GM18499 (cell line): ENCODE measurements around the gene FILIP1L.
A peak's percentile ranks its signal among the peaks of the same experiment; 100 is the strongest.
"Not testable (repeated sequence)": the region's sequence is repeated elsewhere in the genome, so short reads cannot be mapped to it uniquely, and the experiment has no call there.

Experiments used
- ATAC-seq: cut with Tn5 transposase; IDR thresholded peaks from one replicate; pipeline ENCODE4 v1.9.1; 2021; ENCODE audit warnings: moderate number of reproducible peaks; ENCODE audit not compliant: insufficient read depth, unreplicated experiment

The FILIP1L gene

DNA sequence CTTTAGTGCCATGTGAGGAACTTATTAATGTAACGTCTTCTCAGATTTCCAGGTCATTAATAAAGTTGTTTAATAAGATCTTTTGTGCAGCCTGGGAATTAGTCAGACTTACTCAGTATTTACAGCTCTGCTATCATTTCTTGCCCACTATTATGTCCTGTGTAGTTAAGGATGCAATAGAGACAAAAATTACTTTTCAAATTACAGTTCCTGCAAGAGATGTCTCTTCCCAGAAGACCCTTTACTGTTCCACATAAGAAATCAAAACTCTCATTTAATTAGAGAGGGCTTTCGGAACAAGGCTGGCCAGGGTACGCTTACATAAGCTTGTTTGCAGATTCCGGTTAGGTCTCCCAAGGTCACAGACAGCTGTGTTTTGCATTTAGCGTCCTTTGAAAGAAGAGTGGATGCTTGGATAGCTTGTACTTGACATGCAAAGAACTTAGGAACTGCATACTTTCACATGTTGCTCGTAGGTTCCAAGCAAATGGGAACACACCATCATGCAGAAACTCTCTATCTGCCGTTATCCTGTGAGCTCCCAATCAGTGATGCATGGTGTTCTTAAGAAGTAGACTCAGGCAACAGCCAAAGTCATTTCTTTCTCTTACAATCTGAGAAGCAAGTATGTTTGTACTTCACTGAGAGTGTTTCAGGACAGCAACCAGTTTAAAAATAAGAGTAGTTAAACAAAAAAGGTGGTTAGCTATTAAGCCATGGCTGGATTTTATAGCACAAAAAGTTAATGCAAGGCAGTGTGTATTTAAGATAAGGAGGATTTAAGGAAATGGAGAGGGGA lies 37.4 kb downstream of the FILIP1L start:
- no peak for ATAC-seq

DNA sequence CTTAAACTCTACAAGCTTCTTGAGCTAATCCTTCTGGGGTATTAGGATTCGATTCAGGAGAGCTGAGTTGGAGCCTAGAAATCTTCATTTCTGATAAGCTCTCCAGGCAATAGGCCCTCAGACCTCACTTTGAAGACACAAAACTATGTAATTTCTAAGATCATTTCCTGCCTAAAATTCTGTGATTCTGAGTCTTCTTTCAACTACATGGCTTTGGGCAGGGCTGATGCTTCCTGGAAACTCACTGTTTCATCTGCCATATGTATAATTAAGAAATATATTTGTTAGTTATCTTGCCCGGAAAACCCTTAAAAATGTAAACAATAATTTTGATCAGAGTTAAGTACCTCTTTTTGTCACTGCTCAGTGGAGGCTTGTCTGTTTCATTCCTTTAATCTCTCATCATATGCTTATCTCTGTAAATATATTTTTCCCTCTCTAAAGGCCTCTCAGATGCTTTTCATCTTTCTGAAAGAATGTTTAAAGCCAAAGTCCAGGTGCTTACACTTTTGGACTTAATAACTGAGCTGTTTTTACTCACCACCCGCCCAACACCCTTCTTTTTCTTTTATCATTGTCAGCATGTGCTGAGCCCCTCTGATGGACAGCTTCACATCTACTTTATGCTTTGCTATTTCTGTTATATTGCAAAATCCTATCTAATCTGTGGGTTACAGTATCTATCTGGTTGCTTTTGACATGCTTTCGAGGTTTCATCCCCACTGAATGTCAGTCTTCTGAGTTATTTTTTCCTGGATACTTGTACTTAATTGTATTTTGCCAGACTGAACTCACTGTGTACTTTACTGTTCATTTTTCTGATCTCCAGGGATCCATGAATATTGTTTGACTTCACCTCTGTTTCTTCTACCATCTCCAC lies 38.2 kb downstream of the FILIP1L start:
- ATAC-seq: no peak

DNA sequence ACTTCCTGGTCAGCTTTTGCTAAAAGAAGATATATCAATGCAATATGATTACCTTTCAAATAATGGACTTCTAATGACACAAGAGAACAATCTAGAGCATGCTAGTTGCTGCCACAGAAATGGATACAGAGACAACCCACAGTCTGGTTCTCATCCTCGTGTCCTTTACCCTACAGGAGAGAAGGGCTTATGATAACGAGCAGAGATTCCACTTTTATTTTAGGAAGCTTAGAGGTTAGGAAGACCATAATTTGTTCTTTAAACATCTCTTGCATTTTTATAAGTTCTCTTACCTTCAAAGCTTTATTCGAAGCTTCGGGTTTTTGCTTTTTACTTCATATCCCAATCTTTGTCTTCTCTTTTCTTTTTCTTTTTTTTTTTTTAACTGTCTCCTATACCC lies 39.1 kb downstream of the FILIP1L start:
- no peak for ATAC-seq

DNA sequence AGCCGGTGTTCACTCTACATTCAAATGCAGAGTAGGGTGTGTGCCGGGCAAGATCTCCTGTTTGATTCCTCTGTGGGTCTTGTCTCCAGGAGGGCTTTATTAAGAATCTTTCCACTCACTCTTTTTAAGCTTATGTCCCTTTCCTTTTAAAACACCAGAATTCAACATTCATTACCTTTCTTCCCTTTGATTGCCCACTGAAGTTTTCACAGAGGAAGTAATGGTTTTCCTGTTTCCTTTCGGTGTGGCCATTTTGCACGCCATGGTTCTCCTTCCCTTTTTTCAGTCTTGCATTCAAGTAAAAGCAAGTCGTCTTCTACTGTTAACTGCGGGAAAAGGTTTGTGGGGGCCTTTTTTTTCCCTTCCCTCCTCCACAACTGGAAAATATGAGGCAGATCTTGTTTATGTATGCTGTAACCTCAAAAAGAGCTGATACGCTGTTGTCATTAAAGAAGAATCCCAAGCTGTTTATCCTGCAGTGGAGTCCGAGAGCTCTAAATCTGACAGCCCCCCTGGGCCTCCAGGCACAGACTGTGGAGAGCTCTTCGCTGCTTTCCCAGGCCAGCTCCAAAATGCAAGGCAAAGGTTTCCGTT lies 40.5 kb downstream of the FILIP1L start:
- no peak for ATAC-seq

DNA sequence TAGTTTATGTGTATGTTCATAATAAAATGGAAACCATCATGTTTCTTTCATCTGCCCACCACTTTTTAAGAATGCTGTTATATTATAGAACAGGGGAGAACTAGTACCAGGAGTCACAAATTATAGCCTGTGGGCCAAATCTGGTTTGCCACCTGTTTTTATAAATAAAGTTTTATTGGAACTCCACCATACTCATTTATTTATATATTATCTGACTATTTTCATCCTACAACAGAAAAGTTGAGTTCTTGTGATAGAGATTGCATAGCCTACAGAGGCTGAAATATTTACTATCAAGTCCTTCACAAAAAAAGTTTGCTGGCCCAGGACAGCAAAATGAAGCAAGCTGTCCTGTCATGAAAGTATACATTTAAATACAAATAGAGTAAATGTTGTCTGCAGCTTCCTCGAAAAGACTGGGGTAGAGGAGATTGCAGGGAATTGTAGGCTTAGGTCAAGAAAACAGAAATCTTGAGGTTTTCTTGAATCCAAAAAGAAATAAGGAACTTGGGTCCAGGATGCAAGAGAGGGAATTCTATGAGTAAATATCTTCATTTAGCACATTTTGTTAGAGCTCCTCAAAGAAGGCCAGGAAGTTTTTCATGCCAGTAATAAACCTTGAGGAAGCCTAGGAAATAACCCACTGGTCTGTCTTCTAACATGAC lies 41.1 kb downstream of the FILIP1L start:
- ATAC-seq: no peak

DNA sequence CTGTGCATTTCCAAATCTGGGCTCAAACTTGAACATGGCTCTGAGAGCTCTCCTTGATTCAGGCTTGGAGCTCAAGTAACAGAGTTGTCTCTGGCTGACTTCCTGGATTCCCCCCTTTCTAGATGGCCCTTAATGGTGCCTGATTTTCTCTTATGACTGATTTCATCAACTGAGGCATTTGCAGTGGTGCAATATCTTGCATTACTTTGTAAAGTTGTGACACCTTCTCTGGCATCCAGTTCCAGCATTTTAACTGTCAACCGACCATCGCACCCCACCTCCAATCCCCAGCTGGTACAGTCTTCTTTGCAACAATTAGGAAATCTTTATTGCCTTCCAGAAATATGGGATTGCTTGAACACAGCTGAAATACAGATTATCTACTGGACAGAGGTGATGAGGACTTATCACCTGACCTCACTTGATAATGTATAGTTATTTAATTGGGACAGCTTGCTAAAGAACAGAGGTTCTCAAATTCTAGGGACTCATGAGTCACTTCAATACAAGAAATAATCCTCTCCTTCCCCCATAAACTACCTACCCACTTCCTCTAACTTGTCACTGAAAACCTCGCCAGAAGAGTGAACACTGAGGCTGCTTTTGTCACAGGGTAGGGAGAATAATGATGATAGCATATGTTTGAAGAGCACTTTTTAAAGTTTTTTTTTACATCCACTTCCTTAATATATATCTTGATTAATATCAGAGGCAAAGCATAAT lies 41.8 kb downstream of the FILIP1L start:
- no peak for ATAC-seq

DNA sequence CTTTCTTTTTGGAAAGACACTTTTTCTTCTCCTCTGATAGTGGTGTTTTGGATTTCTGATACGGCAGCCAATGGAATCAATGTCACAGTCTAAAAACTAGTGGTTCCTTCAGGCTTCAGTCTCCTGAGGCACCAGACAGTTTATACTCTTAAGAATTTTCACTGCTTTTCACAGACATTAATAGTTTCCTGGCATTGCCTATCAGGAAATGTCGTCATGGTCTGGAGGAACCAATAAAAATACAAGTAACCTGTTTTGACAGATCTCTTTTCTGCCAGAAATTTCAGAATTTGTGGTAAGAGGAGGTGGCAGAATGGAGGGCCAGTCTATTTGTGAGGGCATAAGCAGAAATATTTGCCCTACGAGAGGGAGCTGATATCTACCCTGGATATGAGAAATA lies 44.8 kb downstream of the FILIP1L start:
- ATAC-seq: no peak

DNA sequence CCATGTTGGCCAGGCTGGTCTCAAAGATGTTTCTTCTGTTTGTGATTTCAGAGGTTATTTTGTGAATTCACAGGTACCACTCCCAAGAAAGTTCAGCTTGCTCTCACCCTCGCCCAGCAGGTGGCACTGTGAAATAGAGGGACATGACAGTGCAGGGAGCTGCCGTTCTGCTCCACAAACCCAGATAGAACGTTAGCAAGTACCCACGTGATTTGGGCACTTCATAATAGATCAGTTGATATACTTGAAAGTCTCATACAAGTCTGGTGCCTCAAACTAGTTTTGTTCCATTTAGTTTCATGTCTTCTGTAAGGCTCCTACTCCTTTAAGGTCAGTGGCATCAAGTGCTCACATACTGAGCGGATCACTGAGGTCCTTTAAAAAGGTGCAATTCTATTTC lies 45.5 kb downstream of the FILIP1L start:
- ATAC-seq: peak; percentile 44

DNA sequence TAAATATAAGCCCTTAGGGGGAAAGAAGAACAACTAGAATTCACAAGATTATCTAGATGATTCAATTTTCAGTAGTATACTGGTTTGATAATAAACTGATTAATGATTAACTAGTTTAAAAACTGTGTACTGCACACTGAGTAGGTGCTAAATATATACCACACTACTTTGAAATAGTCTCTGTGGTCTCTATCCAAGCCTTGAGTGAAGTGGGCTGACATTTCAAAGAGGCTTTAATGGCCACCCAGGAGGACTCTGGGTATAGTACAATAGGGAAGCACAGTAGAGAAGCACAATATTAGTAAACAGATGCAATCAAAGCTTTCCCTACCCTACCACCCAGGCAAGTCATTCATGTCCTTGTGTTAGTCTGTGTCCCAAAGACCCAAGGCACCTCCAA lies 46.7 kb downstream of the FILIP1L start:
- ATAC-seq: no peak

DNA sequence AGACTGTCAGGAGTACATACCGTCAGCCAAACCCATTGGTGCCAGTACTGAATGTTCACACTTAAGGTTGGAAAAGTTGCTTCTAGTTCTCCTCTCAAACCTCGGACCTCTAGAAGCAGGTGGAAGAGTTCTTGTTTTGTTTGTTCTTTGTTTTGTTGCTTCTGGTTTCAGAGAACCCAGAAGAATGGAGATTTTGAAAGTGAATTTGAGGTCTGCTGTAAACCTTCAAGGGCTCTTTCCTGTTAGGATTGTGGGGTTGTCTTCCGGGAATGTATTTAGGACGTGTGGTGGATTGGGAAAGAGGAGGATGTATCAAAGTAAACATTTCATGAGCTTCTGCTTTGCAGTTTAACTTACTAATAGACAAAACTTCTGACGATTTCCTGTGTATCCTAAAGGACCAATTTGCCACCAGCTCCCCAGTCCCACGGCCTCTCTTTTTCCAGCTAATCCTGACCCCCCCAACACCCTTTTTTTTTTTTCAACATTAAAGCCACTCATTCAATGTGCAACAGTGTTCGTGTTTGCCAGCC lies 50.3 kb downstream of the FILIP1L start:
- ATAC-seq: no peak

DNA sequence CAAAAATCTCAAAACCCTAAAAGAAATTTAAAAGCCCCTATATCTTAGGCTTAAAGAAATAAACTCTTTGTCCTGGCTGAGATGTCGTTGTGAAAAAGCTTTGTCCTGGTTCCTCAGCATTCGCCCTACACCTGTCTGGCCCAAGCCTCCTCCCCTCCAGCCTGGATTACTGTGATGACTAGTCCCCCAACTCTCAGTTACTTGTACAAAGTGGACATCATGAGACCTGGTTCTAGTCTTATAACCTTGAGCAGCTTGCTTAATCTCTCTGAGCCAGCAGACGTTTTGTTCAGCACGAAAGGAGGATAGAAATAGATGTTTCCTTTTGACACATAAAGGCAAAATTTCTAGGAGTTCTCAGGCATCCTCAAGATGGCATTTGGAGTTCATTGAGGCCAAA lies 51.6 kb downstream of the FILIP1L start:
- ATAC-seq: no peak

DNA sequence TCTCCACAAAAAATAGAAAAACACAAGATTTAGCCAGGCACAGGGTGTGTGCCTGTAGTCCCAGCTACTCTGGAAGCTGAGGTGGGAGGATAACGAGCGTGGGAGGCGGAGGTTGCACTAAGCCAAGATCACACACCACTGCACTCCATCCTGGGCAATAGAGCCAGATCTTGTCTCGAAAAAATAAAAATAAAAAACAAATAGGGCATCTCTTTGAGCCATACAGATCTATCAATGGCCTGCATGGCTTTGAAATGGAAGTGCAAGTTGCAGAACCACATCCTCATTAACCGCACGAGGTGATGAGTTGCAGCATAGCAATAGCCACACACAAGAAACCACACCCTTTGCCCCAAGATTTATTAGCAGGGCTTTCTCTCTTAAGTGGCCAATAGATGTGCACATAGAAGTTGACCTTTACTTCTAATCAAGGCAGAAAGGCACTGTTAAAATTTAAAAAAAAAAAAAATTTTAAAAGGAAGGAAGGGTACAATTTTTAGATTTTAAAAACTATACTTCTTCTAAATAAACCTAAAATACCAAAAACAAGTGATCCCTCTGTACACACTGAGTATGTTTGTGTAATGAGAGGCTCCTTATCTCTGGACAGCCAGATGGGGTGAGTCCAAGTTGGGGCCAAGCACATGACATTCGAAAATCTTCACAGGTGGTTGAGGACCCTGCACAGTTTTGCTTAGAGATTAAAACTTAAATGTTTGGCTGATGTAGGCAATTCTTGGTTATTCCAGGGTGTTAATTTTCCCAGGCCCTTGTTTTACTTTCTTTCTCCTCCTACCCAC lies 53.4 kb downstream of the FILIP1L start:
- peak; percentile 89 for ATAC-seq

DNA sequence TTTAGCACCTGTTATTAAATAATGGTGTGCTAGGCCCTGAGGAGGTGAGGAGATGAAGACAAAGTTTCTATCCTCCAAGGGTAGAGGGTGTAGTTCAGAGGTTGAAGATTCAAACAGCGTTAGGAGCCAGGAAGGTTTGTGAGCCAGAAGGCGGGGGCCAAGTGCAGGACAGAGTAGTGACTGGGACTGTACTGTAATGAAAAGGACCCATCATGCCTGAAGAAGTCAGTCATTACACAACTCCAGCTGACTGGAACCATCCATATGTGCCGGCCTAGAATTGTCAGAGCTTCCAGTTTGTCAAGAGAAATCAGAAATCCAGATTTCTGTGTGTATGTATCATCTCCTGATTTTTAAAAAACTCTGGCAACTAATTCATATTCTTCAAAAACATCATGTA lies 54.8 kb downstream of the FILIP1L start:
- no peak for ATAC-seq

DNA sequence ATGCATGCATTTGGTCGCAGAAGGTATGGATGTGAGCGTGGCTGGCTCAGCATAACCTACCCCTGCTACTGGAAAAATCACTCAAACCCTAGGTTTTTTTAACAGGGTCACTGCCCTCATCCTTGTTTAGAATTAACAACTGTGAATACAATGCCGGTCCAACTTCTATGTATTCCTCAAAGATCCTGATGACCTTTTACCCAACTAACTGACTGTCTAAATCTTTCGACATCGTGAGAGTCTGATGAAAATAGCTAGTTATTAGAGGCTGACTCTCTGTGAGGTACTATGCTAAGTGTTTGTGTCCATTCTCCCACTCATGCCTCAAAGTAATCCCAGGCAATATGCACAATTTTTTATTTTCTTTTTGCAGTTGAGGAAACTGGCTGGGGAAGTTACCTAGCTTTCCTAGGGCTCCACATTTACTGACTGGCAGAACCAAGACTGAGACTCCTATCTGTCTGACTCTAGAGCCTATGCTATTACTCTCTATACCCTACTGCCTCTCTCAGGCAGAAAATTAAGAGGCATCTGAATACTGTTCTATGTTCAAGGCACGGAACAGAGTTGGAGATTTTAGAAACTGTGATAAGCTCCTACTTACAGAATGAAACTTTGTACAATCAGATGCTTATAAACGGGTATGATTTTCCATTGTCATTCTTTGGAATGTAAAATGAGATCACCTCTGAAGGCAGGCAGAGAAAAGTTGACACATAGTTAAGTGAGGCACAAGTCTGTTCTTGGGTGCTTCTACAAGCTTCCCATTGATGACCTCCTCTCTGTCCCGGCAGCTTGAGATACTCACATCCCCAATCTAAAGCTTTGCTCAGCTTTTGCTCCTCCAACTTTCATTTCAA lies 56.4 kb downstream of the FILIP1L start:
- no peak for ATAC-seq

DNA sequence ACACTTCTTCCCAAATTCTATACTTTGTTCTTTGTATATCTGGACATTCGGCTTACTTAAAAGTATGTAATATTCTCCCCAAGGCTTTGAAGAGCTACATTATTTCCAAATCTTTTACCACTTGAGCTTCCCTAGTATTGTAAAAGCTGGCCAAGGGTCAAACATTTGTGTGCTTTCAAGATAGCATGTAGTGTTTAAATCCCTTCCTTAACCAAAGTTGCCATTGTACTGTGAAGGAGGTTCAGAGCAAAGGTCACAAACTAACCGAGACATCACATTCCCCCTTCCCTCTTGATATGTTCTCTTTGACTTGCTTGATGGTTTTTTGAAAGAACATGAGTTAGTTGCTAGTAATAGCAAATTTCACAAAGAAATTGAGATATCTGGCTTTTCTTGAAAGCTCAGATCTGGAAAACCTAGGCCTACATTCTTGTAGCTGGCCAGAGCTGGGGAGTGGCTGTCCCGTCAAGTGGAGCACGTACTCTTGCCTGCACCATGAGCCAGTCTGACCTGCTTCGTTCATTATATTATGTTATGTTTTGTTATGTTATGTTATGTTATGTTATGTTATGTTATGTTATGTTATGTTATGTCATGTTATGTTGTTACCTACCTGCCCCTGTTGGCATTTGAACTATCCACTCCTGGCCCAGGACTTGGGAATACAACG lies 60.2 kb downstream of the FILIP1L start:
- ATAC-seq: no peak

DNA sequence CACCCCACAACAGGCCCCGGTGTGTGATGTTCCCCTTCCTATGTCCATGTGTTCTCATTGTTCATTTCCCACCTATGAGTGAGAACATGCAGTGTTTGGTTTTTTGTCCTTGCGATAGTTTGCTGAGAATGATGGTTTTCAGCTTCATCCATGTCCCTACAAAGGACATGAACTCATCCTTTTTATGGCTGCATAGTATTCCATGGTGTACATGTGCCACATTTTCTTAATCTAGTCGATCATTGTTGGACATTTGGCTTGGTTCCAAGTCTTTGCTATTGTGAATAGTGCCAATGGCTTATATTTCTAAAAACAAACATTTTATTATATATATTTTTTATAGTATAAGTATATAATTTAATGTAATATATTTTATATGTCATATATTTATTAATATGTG lies 62.8 kb downstream of the FILIP1L start:
- ATAC-seq: not testable (repeated sequence)

DNA sequence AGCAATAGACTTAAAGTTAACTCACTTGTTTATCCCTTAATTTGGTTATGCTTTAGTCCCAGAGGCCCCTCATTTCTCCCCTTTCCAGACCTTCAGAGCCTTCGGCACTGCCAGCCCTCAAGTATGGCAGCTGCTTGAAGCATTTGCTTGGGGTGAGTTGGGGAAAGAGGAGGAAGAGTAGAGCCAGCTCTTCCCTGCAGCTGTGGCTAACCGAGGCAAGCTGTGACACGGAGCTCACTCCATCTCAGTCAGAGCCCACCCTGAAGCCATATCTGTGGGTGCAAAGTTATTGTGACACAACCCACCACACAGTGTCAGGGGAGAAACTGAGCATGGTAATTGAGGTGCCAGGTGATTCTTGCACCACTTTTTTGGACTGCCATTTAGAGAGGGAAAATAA lies 66.1 kb downstream of the FILIP1L start:
- no peak for ATAC-seq
